Measurements from ENCODE around the gene NDUFS1. TPM values are rescaled to one million over a fixed set of nuclear protein-coding genes. Genes with fewer than 3 reads are reported as not detected.

Gene NDUFS1
- total and polyA plus RNA-seq, 2 of the 8 experiments (the other 6 are each of a cell fraction or from before 2014, with no cell fraction given): 42.1 to 97.0 TPM

DNA sequence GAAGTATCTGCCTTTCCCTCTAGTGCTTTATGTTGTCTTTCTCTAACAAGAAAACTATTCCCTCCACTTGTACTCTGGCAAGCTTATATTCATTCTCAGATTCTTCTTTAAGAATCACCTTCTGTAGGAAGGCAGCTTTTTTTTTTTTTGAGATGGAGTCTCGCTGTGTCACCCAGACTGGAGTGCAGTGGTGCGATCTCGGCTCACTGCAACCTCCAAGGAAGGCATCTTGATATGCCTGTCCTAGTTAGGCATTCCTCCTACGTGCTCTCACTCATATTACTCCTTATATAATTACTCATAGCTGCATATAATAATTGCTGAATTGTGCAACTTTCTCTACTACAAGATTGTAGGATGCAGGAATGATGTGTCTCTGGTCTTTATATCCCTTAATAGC lies 15.8 kb downstream of the NDUFS1 start:
- ChIA-PET POLR2A (ENCODE audit: partially characterized antibody) (interaction anchor here (2.2 kb wide), 1 partner anchor 17 kb away, joined by 12 read pairs; the partner anchor contains the start of genes EEF1B2 and NDUFS1), CTCF (ENCODE audit: partially characterized antibody) (interaction anchor here (0.7 to 1.6 kb wide), 4 partner anchors 10 to 140 kb away, joined by 3 to 6 read pairs (median 4); no protein-coding TSS in a partner anchor)
- no peak for FAIRE-seq
- no peak overlapping the region for H3K4me3 ChIP-seq (ENCODE audit: extremely low read depth in 1 of 4, insufficient read depth in 2 of 4, low read depth in 3 of 4, low read length in 4 of 4)
- H4K5ac ChIP-seq (ENCODE audit: insufficient read length, low read depth, low read length): no peak overlapping the region
- no peak overlapping the region for H2BK120ac ChIP-seq (replicated peaks; ENCODE audit: low read depth, low read length)
- H3K9ac ChIP-seq (replicated peaks in 1 of 4; ENCODE audit: extremely low read depth in 1 of 4, low read depth in 3 of 4, low read length in 3 of 4): no peak overlapping the region
- H3K79me2 ChIP-seq (ENCODE audit: control insufficient read depth in 1 of 2, insufficient read depth in 2 of 2, low read length in 2 of 2): no peaks in the 10 kb centered on the region
- H3K14ac ChIP-seq (ENCODE audit: insufficient read length): no peak overlapping the region
- no peak overlapping the region for H2BK12ac ChIP-seq (ENCODE audit: low read depth, low read length)
- H3K36me3 ChIP-seq (ENCODE audit: control insufficient read depth in 2 of 4, insufficient read depth in 4 of 4, low read length in 3 of 4): peaks cover 17 to 87% (median 66%) of the 10 kb centered on the region in 4 experiments
- no peak for DNase-seq (ENCODE audit: low read depth in 1 of 2, low spot score in 2 of 2)
- WGBS, 2 experiments (ENCODE audit: extremely low coverage in 1 of 2, insufficient coverage in 1 of 2, insufficient read length in 1 of 2, insufficient replicate concordance in 2 of 2, low coverage in 1 of 2, low lambda C conversion rate in 2 of 2, missing lambda C conversion rate in 1 of 2): 95% methylated on average over 4 of the region's 4 CpGs; no CpG with 5 or more reads in 1 of the 2 experiments
- H3K23ac ChIP-seq (ENCODE audit: insufficient read length): no peak overlapping the region
- H4K8ac ChIP-seq (ENCODE audit: extremely low read depth, insufficient read depth, low read length): no peak overlapping the region
- no peak overlapping the region for H2BK15ac ChIP-seq (ENCODE audit: low read length)
- H3K79me1 ChIP-seq (ENCODE audit: low read depth, low read length): no peaks in the 10 kb centered on the region
- no peaks in the 10 kb centered on the region for H3K9me3 ChIP-seq (ENCODE audit: insufficient read depth in 2 of 2, low read depth in 1 of 2, low read length in 1 of 2)
- no peak overlapping the region for H3K56ac ChIP-seq (replicated peaks; ENCODE audit: insufficient read length, low read depth, low read length)
- no peaks in the 10 kb centered on the region for H4K20me1 ChIP-seq (replicated peaks in 1 of 2; ENCODE audit: control insufficient read depth in 1 of 2, insufficient read depth in 2 of 2, low read length in 2 of 2)
- H3K18ac ChIP-seq (ENCODE audit: extremely low read depth, low read length): no peak overlapping the region
- no peaks in the 10 kb centered on the region for H3K23me2 ChIP-seq (ENCODE audit: low read depth, low read length)
- no peak overlapping the region for H2BK5ac ChIP-seq (ENCODE audit: low read depth, low read length)
- no peak overlapping the region for H3K27ac ChIP-seq (ENCODE audit: low read depth, low read length)
- H2BK20ac ChIP-seq (ENCODE audit: low read length): no peak overlapping the region
- TF ChIP-seq BACH1 (IDR thresholded peaks at IDR 0.05; ENCODE audit: low read length) (no peak), NRF1 (IDR thresholded peaks at IDR 0.05; ENCODE audit: low read depth, low read length) (no peak), SP1 (IDR thresholded peaks at IDR 0.05; ENCODE audit: low read depth, low read length) (no peak), HDAC2 (IDR thresholded peaks at IDR 0.05; ENCODE audit: borderline replicate concordance in 1 of 2, low read depth in 2 of 2, low read length in 2 of 2) (no peak), HDAC6 (IDR thresholded peaks at IDR 0.05; ENCODE audit: low read depth, low read length) (no peak), BCL11A (IDR thresholded peaks at IDR 0.05; ENCODE audit: low read depth in 2 of 2, low read length in 2 of 2) (no peak), MAFK (IDR thresholded peaks at IDR 0.05; ENCODE audit: low read depth, low read length) (no peak), RNF2 (IDR thresholded peaks at IDR 0.05; ENCODE audit: borderline replicate concordance, low read depth, low read length, missing control alignments, poor library complexity, severe bottlenecking) (no peak)
- TF ChIP-seq, protein P1, sequence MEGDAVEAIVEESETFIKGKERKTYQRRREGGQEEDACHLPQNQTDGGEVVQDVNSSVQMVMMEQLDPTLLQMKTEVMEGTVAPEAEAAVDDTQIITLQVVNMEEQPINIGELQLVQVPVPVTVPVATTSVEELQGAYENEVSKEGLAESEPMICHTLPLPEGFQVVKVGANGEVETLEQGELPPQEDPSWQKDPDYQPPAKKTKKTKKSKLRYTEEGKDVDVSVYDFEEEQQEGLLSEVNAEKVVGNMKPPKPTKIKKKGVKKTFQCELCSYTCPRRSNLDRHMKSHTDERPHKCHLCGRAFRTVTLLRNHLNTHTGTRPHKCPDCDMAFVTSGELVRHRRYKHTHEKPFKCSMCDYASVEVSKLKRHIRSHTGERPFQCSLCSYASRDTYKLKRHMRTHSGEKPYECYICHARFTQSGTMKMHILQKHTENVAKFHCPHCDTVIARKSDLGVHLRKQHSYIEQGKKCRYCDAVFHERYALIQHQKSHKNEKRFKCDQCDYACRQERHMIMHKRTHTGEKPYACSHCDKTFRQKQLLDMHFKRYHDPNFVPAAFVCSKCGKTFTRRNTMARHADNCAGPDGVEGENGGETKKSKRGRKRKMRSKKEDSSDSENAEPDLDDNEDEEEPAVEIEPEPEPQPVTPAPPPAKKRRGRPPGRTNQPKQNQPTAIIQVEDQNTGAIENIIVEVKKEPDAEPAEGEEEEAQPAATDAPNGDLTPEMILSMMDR (IDR thresholded peaks at IDR 0.05; ENCODE audit: control extremely low read depth in 1 of 3, insufficient read depth in 1 of 3, low read depth in 1 of 3, low read length in 3 of 3): no peak
- no peak overlapping the region for H2AK5ac ChIP-seq (ENCODE audit: low read depth, low read length)
- H3K27me3 ChIP-seq (replicated peaks in 1 of 4; ENCODE audit: control insufficient read depth in 3 of 4, extremely low read depth in 1 of 4, insufficient read depth in 3 of 4, low read length in 3 of 4): no peaks in the 10 kb centered on the region
- H3K4me1 ChIP-seq (replicated peaks in 1 of 4; ENCODE audit: control insufficient read depth in 3 of 4, insufficient read depth in 4 of 4, low read length in 3 of 4): no peaks in the 10 kb centered on the region
- no peak overlapping the region for H3K4me2 ChIP-seq (ENCODE audit: insufficient read depth in 1 of 2, low read depth in 2 of 2, low read length in 2 of 2)
- H2AFZ ChIP-seq (ENCODE audit: low read length): no peak overlapping the region
- no peak overlapping the region for H3K4ac ChIP-seq (replicated peaks; ENCODE audit: insufficient read length, low read depth, low read length)
- no peak overlapping the region for H4K91ac ChIP-seq (replicated peaks; ENCODE audit: insufficient read length, low read length)

Measured in H1 (cell line).